GM04504 (cell line): ENCODE measurements around the gene CPSF4L.

Experiments used
- DNase-seq: peaks from one replicate; pipeline ENCODE4 v3.0.0-alpha.2; 2012; ENCODE audit warnings: low read depth

CPSF4L gene

DNA sequence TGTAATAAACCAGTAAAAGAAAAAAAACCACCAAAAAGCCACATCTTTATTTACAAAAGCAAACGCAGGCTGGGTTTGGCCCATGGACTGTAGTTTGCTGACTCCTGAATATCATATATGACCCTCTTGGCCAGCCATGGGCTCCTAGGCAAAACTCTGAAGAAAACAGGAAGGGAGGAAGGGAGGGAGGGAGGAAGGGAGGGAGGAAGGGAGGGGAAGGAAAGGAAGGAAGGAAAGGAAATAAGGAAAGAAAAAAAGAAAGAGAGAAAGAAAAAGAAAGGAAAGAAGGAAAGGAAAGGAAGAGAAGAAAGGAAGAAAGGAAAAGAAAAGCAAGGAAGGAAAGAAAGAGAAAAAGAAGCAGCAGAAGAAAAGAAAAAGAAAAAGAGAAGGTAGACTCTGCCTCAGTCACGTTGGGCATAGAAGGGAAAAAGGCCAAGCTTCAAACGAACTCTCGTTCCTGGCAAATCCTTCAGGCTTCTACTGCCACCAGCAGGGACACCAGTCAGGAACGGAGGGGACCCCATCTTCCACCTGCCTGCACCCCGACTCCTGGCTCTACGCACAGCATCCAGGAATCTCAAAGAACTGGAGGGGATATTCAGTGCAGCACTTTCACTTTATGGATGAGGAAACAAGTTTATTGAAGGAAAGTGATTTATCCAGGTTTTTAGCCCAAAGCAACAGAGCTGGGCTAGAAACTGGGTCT lies 28.0 kb upstream of the CPSF4L start:
- DNase-seq, result no peak

DNA sequence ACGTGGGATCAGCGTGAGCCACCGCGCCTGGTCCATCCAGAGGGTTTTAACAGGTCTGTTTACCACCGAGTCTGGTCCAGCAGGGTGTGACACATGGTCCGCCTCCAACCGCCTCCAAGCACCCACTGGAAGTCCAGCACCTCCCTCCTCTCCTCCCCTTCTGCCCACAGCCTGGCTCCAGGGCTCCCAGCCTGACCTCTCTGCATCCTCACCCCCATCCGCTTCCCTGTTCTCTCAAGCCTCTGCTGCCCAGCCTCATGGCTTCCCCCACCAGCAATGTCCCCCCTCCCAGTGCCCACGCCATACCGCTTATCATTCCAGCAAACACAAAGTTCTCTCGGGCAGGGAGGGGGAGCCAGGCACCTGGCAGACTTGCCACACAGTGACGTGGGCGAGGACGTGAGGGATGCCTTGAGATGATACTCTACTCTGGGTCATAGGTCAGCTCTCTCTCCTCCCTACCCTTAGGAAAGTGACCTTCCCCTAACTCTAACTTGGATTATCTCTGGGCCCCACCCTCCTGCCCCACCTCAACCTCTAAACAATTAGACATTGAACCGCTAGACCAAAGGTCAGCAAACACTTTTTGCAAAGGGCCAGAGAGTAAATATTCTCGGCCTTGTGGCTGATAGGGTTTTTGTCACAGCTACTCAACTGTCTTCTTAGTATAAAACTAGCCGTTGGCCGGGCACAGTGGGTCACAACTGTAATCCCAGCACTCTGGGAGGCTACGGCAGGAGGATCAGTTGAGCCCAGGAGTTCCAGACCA lies 27.0 kb upstream of the CPSF4L start:
- no peak for DNase-seq

GRCh38 chr17:73286863-73287296 lies 25.2 kb upstream of the CPSF4L start:
- DNase-seq, result no peak

DNA sequence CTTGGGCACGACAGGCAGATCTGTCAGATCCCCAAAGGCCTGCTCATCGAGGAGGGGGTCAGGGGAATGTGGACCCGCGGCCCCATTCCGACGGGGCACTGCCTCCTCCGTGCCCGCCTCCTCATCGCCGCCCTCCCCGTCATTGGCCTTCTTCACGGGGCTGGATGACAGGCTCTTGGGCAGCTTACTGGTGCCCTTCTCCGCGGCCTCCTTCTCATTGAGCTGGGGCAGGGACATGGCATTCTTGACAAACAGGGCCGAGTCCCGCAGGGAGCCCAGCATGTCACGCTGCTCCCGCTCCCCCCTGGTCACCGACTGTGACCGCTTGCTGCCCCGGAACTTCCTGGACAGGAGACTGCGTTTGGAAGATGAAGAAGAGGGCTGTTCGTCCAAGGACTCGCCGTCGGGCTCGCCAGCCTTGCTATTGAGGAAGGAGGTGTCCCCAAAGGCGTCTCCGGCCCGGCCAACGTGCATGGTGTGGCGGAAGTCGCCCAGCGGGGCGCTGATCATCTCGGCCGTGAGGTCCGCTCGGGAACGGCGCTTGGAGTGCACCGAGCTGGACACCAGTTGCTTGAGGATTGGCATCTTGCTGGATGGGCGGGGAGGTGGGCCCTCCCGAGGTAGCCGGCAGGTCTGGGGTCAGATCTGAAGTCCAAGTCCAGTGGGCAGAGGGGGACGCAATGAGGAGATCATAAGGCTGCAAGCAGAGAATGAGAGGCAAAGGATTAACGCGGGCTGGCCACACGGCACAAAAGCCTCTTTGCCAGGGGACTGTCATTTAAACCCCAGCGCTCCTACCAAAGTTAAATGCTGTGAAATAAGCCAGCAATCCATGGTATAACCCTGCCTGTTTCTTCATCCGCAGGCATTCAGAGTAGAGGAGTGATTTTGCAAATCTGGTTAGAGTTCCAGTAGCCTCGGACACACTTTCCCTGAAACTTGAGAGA lies 24.5 kb upstream of the CPSF4L start:
- DNase-seq, result no peak

DNA sequence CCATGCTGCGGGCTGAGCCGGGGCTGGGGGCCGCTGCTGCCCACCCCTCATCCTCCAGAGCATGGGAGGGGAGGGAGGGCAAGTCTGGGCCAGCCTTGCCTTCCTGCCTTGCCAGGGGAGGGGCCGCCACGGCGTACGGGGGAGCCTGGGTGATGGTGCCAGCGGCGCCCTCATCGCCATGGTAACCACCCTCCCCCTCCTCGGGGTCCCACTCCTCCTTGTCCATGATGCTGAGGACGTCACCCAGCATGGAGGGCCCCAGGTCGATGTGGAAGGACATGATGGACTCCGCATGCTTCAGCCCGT lies 23.9 kb upstream of the CPSF4L start:
- DNase-seq, result no peak

- DNase-seq, result no peak
Measured at GRCh38 chr17:73284906-73285602, 23.4 kb upstream of the CPSF4L start.

DNA sequence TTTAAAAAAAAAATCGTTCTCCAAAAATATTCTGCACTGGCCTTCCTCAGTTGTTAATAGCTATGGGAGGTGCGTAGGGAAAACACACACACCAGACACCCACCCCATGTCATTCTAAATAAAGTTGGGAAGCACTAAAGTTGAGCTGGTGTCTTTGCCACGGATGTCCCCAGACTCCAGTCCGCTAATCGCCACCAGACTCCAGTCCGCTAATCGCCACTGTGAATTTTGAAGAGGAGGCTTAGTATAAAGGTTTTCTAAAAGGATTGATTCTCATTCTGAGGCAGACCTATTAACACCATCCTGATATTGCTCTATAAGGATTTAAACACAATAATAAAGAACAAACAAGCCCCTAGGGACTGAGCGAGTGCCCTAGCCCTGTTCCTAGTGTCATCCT lies 22.7 kb upstream of the CPSF4L start:
- no peak for DNase-seq

DNA sequence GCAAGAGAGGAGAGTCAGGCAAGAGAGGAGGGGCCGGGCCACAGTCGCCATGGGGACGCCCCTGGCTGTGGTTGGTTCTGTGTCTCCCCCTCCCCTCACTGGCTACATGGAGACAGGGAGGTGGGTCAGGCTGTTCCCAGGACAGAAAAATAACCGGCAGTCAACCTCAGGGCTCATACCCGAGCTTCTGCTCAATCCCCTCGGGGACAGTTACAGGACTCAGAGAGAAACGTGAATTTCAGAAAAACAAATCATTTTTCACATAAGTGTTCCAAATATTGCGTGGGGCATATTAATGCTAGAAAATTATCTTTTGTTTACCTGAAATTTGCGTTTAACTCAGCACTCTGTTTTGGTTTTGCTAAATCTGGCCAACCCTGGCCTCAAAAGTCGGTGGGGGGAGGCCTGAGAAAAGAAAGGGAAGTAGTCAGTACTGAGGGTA lies 22.2 kb upstream of the CPSF4L start:
- no peak for DNase-seq

- no peak for DNase-seq
Measured at GRCh38 chr17:73283250-73283649, 21.6 kb upstream of the CPSF4L start.

DNA sequence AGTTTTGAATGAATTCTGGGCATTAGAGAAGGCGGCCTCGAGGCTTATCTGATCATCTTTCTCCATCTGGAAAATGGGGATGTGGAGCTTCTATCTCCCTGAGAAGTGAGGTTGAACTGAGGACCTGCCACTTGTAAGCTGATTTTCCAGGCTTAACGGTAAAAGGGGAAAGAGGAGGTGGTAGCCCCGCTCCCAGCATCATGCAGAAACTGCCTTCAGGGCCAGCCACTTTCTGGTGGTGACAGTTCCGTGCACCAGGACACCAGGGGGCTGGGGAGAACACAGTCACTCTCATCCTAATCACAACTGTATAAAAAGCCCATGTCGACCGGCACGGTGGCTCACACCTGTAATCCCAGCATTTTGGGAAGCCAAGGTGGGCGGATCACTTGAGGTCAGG lies 20.9 kb upstream of the CPSF4L start:
- no peak for DNase-seq

- DNase-seq, result no peak
Measured at GRCh38 chr17:73281928-73282327, 20.2 kb upstream of the CPSF4L start.

- no peak for DNase-seq
Measured at GRCh38 chr17:73280191-73280590, 18.5 kb upstream of the CPSF4L start.

DNA sequence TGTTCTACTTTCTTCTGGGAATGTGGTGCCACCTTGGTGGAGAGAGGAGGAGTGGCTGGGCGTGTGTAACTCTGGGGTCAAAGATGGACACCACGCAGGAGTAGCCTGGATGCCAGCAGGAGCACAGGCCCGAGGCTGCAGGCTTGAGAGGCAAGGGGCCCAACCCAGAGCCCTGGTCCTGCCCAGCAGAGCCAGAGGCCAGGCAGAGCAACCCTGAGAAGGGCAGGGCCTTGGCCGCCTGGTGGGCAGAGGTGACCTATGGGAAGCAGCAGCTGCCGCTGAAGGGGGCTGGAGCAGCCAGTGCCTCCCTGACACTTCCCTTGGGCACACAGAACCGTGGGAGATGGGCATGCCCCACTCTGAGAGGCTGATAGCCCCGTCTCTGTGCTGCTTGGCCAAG lies 18.0 kb upstream of the CPSF4L start:
- DNase-seq, result no peak

DNA sequence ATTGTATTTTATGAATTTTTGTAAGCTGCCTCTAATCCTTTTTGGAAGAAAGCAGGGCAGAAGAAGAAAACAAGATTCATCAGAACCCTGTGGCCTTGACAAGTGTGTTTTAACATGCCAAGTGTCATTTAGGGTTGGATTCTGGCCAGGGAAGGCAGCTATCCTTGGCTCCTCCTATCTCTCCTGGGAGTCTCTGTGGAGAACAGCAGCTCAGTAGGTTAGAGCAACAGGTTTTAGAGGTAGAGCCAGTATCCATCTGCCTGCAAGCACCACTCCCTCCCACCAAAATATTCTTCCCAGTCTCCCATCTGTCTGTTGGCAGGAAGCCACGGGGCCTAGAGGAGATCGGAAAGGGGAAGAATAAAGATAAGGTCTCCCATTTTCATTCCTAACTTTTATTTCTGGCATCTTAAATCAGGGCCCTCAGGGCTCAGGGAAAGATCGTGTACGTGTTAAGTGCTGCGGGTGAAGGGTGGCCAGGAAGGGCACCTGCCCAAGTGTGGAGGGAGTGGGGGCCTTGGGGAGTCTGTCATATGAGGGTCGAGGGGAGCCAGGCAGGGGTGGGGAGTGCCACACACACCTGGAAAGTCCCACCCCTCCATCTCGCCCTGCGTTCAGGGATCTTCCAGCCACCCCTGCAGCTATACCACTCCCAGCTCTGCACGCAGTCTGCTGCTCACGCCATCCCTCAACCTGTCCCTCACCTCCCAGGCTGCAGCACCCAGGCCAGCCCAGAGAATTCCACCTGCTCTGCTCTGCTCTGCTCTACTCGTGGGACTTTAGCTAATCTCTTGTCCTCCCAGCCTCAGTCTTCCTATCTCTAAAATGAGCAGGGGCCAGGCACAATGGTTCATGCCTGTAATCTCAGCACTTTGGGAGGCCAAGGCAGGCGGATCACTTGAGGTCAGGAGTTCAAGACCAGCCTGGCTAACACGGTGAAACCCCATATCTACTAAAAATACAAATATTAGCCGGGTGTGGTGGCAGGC lies 17.1 kb upstream of the CPSF4L start:
- no peak for DNase-seq

DNA sequence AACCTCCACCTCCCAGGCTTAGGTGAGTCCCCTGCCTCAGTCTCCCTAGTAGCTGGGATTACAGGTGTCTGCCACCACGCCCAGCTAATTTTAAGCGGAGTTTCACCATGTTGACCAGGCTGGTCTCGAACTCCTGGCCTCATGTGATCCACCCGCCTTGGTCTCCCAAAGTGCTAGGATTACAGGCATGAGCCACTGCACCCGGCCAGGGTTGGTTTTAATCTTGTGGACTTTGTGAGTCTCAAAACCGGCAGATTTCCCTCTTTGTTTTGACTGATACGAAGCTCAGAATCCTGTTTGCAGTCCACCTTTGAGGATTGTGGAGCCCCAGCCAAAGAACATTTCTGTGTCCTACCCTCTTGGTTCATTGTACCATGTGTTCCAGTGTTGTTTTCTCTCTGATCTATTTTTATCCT lies 16.4 kb upstream of the CPSF4L start:
- no peak for DNase-seq

GRCh38 chr17:73274490-73274889 lies 12.8 kb upstream of the CPSF4L start:
- DNase-seq, result no peak

- DNase-seq, result no peak
Measured at GRCh38 chr17:73272906-73273218, 11.2 kb upstream of the CPSF4L start.

DNA sequence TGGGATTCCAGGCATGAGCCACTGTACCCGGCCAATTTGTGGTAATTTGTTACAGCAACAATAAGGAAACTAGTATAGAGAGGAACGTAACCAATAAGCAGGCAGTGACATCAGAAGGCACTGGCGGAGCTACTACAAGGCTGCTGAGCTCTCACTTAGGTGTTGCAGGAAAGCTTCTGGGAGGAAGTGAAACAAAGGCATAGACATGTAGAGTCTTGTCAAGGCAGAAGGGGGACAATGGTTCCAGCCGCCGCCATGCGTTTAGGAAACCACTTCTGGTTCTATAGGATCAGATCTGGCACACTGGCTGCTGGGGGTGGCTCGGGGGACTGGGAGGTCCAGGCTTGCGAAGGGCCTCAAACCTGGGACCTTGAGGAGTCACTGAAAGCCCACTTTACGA lies 9.4 kb upstream of the CPSF4L start:
- DNase-seq, result no peak

DNA sequence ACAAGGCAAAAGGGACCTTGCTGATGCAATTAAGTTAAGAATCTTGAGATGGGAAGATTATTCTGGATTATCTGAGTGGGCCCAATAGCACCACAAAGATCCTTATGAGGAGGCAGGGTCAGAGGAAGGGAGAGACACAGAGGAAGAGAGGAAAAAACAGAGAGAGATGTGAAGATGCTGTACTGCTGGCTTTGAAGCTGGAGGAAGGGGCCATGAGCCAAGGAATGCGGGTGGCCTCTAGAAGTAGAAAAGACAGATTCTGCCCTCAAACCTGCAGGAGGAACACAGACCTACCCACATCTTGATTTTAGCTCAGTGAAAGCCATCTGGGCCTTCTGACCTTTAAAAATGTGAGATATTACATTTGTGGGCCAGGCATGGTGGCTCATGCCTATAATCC lies 8.1 kb upstream of the CPSF4L start:
- DNase-seq, result no peak

GRCh38 chr17:73269329-73269615 lies 7.6 kb upstream of the CPSF4L start:
- no peak for DNase-seq
